NT2/D1 (cell line): ENCODE results near the gene C9orf72.

ENCODE experiments used
- YY1 ChIP-seq: IDR thresholded peaks from 2 replicates; pipeline ENCODE4 v1.6.1; 2011; ENCODE audit not compliant: insufficient read length, insufficient read depth
- ZNF274 ChIP-seq: IDR thresholded peaks from 2 replicates; pipeline ENCODE4 v1.6.1; 2011; ENCODE audit warnings: mild to moderate bottlenecking, low read depth, low read length

DNA sequence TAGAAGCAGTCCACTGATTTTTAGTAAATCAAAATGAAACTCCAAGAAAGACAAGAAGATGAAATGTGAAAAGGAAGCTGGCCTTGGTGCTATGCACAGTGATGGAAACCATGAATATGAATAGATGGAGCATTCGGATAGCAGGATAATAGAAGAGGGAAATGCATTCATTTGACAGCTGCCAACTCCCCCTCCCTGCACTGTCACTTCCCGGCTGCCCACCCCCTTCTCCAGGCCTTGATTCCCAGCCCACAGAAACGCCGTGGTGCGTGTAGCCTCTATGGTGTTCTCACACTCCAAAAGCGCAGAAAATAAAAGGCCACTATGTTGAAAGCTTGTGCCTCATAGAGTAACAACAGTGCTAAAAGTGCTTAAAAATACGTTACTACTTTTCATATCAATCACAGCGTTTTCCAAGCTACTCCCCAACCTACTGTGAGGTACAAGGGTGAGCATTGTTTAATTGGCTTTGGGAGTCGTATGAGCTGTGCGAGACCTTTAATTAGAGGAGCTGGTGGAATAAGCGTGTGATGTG, 75.3 kb downstream of the C9orf72 start:
- TF ChIP-seq YY1 (no peak), ZNF274 (no peak)
